Astrocyte (in vitro differentiated cells and primary cell): ENCODE data around the gene ARSG.
"Not testable (repeated sequence)": the region's sequence is repeated elsewhere in the genome, so short reads cannot be mapped to it uniquely, and the experiment has no call there.

ENCODE experiments used
- CTCF ChIP-seq: IDR thresholded peaks from 2 replicates; pipeline ENCODE4 v1.5.1; 2011; ENCODE audit warnings: low read depth, mild to moderate bottlenecking, inconsistent platforms, low read length, moderate library complexity; ENCODE audit not compliant: insufficient read depth
- EZH2 ChIP-seq: IDR thresholded peaks from 2 replicates; pipeline ENCODE4 v1.6.1; 2012; ENCODE audit warnings: mild to moderate bottlenecking, low read length, inconsistent platforms; ENCODE audit not compliant: insufficient read depth

GRCh38 chr17:68352671-68353070 lies 61.4 kb downstream of the ARSG start:
- not testable (repeated sequence) for TF ChIP-seq CTCF, EZH2
